Measurements from ENCODE around the gene GREB1. TPM values are rescaled to one million over a fixed set of nuclear protein-coding genes. Genes with fewer than 3 reads are reported as not detected.

Gene GREB1
- total and polyA plus RNA-seq, 2 experiments from 2014 or later: 12.0 to 35.0 TPM

DNA sequence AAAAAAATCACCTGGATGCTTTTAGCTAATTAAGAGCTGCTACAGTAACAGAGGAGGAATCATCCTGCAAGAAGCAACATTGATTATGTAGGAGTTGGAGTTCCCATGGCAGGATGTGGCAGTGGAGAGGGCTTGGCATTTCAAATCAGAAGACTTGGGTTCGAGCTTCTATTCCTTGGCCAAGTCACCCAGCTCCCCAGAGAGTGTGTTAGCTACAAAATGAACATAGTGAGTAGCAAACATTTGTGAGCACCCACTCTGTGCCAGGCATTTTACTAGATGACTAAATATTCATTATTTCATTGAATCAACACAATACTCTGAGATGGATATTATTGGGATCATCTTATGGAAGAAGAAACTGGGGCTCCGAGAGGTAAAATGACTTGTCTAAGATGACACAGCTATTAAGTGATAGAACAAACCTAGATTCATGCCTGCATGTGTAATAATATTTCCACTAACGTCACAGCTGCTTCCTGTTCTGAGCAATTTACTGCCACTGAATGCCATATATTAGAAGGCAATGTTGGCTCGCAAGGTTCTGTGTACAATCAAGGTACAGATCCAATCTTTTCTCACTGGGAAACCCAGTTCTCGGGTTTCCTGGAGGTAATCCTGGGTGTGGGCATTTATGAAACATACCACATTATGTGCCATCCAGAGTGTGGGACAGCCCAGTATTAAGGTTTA lies 118.2 kb downstream of the GREB1 start:
- Histone ChIP-seq H3K27me3 (ENCODE audit: insufficient read depth) (no peaks in the 10 kb centered on the region), H2AFZ (no peak overlapping the region), H3K27ac (ENCODE audit: low read depth) (no peak overlapping the region), H4K20me1 (replicated peaks; ENCODE audit: insufficient read depth) (no peaks in the 10 kb centered on the region), H3K4me1 (ENCODE audit: insufficient read depth) (no peaks in the 10 kb centered on the region), H3K36me3 (ENCODE audit: insufficient read depth) (no peaks in the 10 kb centered on the region), H3K4me3 (no peak overlapping the region), H3K9me2 (ENCODE audit: insufficient read depth) (no peaks in the 10 kb centered on the region), H3K79me2 (replicated peaks; ENCODE audit: insufficient read depth) (no peaks in the 10 kb centered on the region), H3K4me2 (no peak overlapping the region), H3F3A (replicated peaks; ENCODE audit: low read depth) (no peaks in the 10 kb centered on the region)
- ATAC-seq: no peak
- no peaks in the 10 kb centered on the region for H3K36me3 Mint-ChIP-seq (ENCODE audit: low read depth)
- TF ChIP-seq JUNB (IDR thresholded peaks at IDR 0.05; ENCODE audit: unreplicated experiment) (no peak), ZNF462 (CRISPR knock-in tag; IDR thresholded peaks at IDR 0.05) (no peak), CTCF (conservative IDR thresholded peaks at IDR 0.05; ENCODE audit: low read depth in 2 of 2) (no peak), EZH2phosphoT487 (IDR thresholded peaks at IDR 0.05; ENCODE audit: unreplicated experiment) (no peak), EZH2 (IDR thresholded peaks at IDR 0.05; ENCODE audit: low read depth, unreplicated experiment) (no peak), CREB1 (CRISPR knock-in tag; IDR thresholded peaks at IDR 0.05; ENCODE audit: low read depth) (no peak), STAT1 (IDR thresholded peaks at IDR 0.05; ENCODE audit: unreplicated experiment) (no peak), ZNF331 (CRISPR knock-in tag; IDR thresholded peaks at IDR 0.05; ENCODE audit: low read depth) (no peak), NANOG (IDR thresholded peaks at IDR 0.05; ENCODE audit: borderline replicate concordance) (no peak), POLR2AphosphoS5 (IDR thresholded peaks at IDR 0.05; ENCODE audit: low read depth) (no peak)
- TF ChIP-seq, protein P1, sequence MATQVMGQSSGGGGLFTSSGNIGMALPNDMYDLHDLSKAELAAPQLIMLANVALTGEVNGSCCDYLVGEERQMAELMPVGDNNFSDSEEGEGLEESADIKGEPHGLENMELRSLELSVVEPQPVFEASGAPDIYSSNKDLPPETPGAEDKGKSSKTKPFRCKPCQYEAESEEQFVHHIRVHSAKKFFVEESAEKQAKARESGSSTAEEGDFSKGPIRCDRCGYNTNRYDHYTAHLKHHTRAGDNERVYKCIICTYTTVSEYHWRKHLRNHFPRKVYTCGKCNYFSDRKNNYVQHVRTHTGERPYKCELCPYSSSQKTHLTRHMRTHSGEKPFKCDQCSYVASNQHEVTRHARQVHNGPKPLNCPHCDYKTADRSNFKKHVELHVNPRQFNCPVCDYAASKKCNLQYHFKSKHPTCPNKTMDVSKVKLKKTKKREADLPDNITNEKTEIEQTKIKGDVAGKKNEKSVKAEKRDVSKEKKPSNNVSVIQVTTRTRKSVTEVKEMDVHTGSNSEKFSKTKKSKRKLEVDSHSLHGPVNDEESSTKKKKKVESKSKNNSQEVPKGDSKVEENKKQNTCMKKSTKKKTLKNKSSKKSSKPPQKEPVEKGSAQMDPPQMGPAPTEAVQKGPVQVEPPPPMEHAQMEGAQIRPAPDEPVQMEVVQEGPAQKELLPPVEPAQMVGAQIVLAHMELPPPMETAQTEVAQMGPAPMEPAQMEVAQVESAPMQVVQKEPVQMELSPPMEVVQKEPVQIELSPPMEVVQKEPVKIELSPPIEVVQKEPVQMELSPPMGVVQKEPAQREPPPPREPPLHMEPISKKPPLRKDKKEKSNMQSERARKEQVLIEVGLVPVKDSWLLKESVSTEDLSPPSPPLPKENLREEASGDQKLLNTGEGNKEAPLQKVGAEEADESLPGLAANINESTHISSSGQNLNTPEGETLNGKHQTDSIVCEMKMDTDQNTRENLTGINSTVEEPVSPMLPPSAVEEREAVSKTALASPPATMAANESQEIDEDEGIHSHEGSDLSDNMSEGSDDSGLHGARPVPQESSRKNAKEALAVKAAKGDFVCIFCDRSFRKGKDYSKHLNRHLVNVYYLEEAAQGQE (IDR thresholded peaks at IDR 0.05; ENCODE audit: unreplicated experiment): no peak
- H3K27ac Mint-ChIP-seq: no peak overlapping the region
- no peaks in the 10 kb centered on the region for H3K27me3 Mint-ChIP-seq (ENCODE audit: insufficient read depth, low read depth, poor library complexity)
- H3K4me1 Mint-ChIP-seq: peaks cover 3% of the 10 kb centered on the region; the same call in 1 of the 3 replicates
- DNase-seq (ENCODE audit: low spot score): no peak
- no peak overlapping the region for H3K4me3 Mint-ChIP-seq
- no peaks in the 10 kb centered on the region for H3K9me3 Mint-ChIP-seq
